CD14-positive monocyte (primary cell): ENCODE results near the gene GPR4. TPM values are rescaled to one million over a fixed set of nuclear protein-coding genes. Genes with fewer than 3 reads are reported as not detected.

Source experiments
- DNase-seq, 3 donors: peaks; one replicate each; pipeline ENCODE4 v3.0.0-alpha.2; 2011 to 2022
- H2AFZ ChIP-seq: 2 replicates; pipeline ENCODE4 v1.6.0; 2012; ENCODE audit warnings: mild to moderate bottlenecking, low read depth, low read length, inconsistent platforms; ENCODE audit not compliant: insufficient read depth, poor library complexity, severe bottlenecking
- H3K27ac ChIP-seq, 2 donors: 1 replicate in 1 of 2; 2 replicates in 1 of 2; pipeline ENCODE4 v1.5.1; 2012 to 2013; ENCODE audit warnings: low read length in 2 of 2, control low read depth in 1 of 2, inconsistent platforms in 1 of 2, low read depth in 1 of 2, mild to moderate bottlenecking in 1 of 2
- H3K27me3 ChIP-seq, 2 donors: one replicate each; pipeline versions ENCODE4 v1.6.0 to v1.6.1; 2011 to 2013; ENCODE audit warnings: low read length in 2 of 2; ENCODE audit not compliant: control insufficient read depth in 2 of 2, insufficient read depth in 2 of 2
- H3K36me3 ChIP-seq, 2 donors: replicated peaks in 1 of 2; 1 replicate in 1 of 2; 2 replicates in 1 of 2; pipeline versions ENCODE4 v1.5.1 to v1.6.1; 2012 to 2013; ENCODE audit warnings: low read length in 2 of 2, control low read depth in 1 of 2, inconsistent platforms in 1 of 2, mild to moderate bottlenecking in 1 of 2; ENCODE audit not compliant: insufficient read depth in 2 of 2, control insufficient read depth in 1 of 2
- H3K4me1 ChIP-seq, 2 donors: 1 replicate in 1 of 2; 2 replicates in 1 of 2; pipeline versions ENCODE4 v1.5.1 to v1.6.1; 2012 to 2013; ENCODE audit warnings: low read length in 2 of 2, control low read depth in 1 of 2, inconsistent platforms in 1 of 2, mild to moderate bottlenecking in 1 of 2, moderate library complexity in 1 of 2; ENCODE audit not compliant: insufficient read depth in 2 of 2, control insufficient read depth in 1 of 2
- H3K4me2 ChIP-seq: replicated peaks from 2 replicates; pipeline ENCODE3; 2012; ENCODE audit warnings: low read length, moderate library complexity, mild to moderate bottlenecking; ENCODE audit not compliant: poor library complexity, severe bottlenecking; ENCODE audit errors: extremely low read depth
- H3K4me3 ChIP-seq, 3 experiments: fragments of 200-600 bp in 1 of 3; sonication (generic) in 1 of 3; replicated peaks in 1 of 3; 1 replicate in 2 of 3; 2 replicates in 1 of 3; pipeline ENCODE4 v1.5.1; 2011 to 2013; ENCODE audit warnings: low read length in 3 of 3, mild to moderate bottlenecking in 3 of 3, control low read depth in 2 of 3, low read depth in 2 of 3, inconsistent platforms in 1 of 3, moderate library complexity in 1 of 3
- H3K79me2 ChIP-seq: 2 replicates; pipeline ENCODE4 v1.6.0; 2012; ENCODE audit warnings: mild to moderate bottlenecking, control low read depth, inconsistent platforms, low read length, moderate library complexity; ENCODE audit not compliant: insufficient read depth
- H3K9ac ChIP-seq: 2 replicates; pipeline ENCODE4 v1.6.0; 2017; ENCODE audit warnings: low read length, mild to moderate bottlenecking; ENCODE audit not compliant: insufficient read depth, poor library complexity, severe bottlenecking
- H3K9me3 ChIP-seq, 2 donors: replicated peaks in 1 of 2; 1 replicate in 1 of 2; 2 replicates in 1 of 2; pipeline versions ENCODE4 v1.5.1 to v1.6.1; 2012 to 2013; ENCODE audit warnings: low read length in 2 of 2, control low read depth in 1 of 2; ENCODE audit not compliant: control insufficient read depth in 1 of 2, insufficient read depth in 1 of 2
- H4K20me1 ChIP-seq: 2 replicates; pipeline ENCODE4 v1.6.0; 2012; ENCODE audit warnings: mild to moderate bottlenecking, low read length, control low read depth, moderate library complexity; ENCODE audit not compliant: insufficient read depth
- H3K27ac Mint-ChIP-seq, 7 donors: one replicate each; pipeline ENCODE4 v1.8.0; 2020; ENCODE audit warnings: mild to moderate bottlenecking in 7 of 7, mixed read lengths in 7 of 7, moderate library complexity in 6 of 7, inconsistent platforms in 2 of 7
- H3K27me3 Mint-ChIP-seq, 3 donors: one replicate each; pipeline ENCODE4 v1.8.0; 2021 to 2022; ENCODE audit warnings: low read depth in 3 of 3, mild to moderate bottlenecking in 3 of 3, mixed read lengths in 3 of 3, moderate library complexity in 3 of 3, inconsistent platforms in 1 of 3
- H3K36me3 Mint-ChIP-seq, 2 donors: one replicate each; pipeline ENCODE4 v1.8.0; 2020; ENCODE audit warnings: mixed read lengths in 2 of 2, inconsistent platforms in 1 of 2, mild to moderate bottlenecking in 1 of 2
- H3K4me1 Mint-ChIP-seq: one replicate; pipeline ENCODE4 v1.8.0; 2020; ENCODE audit warnings: mild to moderate bottlenecking, mixed read lengths
- H3K4me3 Mint-ChIP-seq, 2 donors: one replicate each; pipeline ENCODE4 v1.8.0; 2020; ENCODE audit warnings: mild to moderate bottlenecking in 2 of 2, mixed read lengths in 2 of 2, moderate library complexity in 1 of 2
- H3K9me3 Mint-ChIP-seq, 7 donors: one replicate each; pipeline ENCODE4 v1.8.0; 2020 to 2022; ENCODE audit warnings: mixed read lengths in 7 of 7, mild to moderate bottlenecking in 6 of 7, moderate library complexity in 6 of 7, inconsistent platforms in 2 of 7
- WGBS: methylation state at CpG from one replicate; pipeline ENCODE4 v1.1.5; 2013; ENCODE audit warnings: missing lambda C conversion rate; ENCODE audit not compliant: insufficient coverage; 5-methylcytosine and 5-hydroxymethylcytosine counted together
- intact Hi-C, 2 donors: fragments of 100-400 bp; cut with micrococcal nuclease; formaldehyde crosslinking; loops; one replicate each; pipeline versions ENCODE4 v1.15.0 to v1.15.1; 2023
- polyA plus RNA-seq, 3 donors: library from polyadenylated mRNA; depleted of rRNA in 1 of 3; unstranded in 2 of 3; stranded (reverse) in 1 of 3; fragments of 300-500 nt in 2 of 3; fragments of >200 nt in 1 of 3; fragmentation: Illumina TruSeq in 2 of 3; gene quantifications; 1 replicate in 2 of 3; 2 replicates in 1 of 3; pipeline ENCODE4 v1.2.3, GENCODE V29; 2012 to 2021
- TF ChIP-seq, protein P1 (sequence below): fragments of 200-600 bp; IDR thresholded peaks from one replicate; pipeline ENCODE4 v1.8.0; 2022; ENCODE audit warnings: antibody characterized with exemption, mild to moderate bottlenecking

GPR4 gene
- polyA plus RNA-seq, 3 donors = not detected

DNA sequence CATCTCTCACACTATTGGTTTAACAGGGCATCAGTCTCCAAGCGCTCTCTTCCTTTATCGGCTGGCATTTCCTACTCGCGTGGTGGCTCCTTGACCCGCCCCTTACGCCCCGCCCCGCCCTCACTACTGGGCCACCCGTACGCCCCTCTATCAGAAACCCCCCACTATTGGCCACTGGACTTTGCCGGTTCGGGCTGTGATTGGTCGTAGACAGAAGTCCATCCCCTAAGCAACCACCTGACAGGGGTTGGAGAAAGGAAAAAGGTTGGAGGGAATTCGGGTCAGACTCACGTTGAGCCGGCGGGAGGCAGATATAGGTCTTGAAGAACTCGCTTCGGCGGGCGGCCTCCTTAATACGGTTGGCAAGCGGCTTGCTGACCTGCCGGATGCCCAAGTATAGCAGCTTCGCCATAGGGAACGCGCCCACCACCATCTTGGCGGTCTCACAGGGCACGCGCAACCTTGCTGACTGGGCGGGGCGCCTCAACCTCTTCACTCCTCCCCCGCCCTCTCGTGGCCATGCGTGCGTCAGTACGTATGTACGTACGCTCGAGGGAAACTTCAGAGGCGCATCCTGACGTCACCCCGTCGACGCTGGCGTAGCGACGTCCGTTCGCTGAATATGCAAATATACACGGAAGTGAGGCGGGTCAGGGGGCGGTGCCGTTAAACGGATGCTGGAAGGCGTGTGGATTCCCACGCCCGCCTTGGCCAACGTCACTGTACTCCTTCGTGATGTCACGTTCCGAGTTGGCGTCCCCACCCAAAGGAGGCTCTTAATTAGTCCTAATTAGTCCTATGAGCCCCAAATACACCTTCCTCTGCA lies 17.5 kb downstream of the GPR4 start, which contains the start of gene OPA3:
OPA3 (minus strand) TSS at position 471 of the 826 bp plus-strand sequence; CDS start at position 433, 38 bp downstream.
- Histone ChIP-seq H3K79me2 (peaks cover 19% of the 10 kb centered on the region), H4K20me1 (no peaks in the 10 kb centered on the region), H3K27me3 (no peaks in the 10 kb centered on the region), H3K4me2 (peak within 1 kb of the TSS; percentile 71), H3K9me3 (no peaks in the 10 kb centered on the region), H2AFZ (peak within 1 kb of the TSS; percentile 72), H3K4me3 (peak within 1 kb of the TSS; percentile 87 to 92 (median 89)), H3K36me3 (no peaks in the 10 kb centered on the region), H3K27ac (peak within 1 kb of the TSS; percentile 95 to 98), H3K9ac (peak within 1 kb of the TSS; percentile 83), H3K4me1 (peaks cover 12 to 16% of the 10 kb centered on the region in 2 donors)
- H3K27me3 Mint-ChIP-seq = peaks cover 2 to 12% (median 10%) of the 10 kb centered on the region in 3 donors
- DNase-seq = peak; percentile 99 to 100 (median 100)
- intact Hi-C loops = loop anchor here (5.0 to 10.0 kb wide), 3 partner anchors 60 to 77 kb away; partner anchors contain the start of gene VASP (in 1 of the 2)
- H3K36me3 Mint-ChIP-seq = peaks cover 5 to 12% of the 10 kb centered on the region in 2 donors
- under 1% methylated on average over 55 of the region's 63 CpGs for WGBS
- peaks cover 0 to 1% (median 0%) of the 10 kb centered on the region in 7 donors for H3K9me3 Mint-ChIP-seq
- TF ChIP-seq, protein P1, sequence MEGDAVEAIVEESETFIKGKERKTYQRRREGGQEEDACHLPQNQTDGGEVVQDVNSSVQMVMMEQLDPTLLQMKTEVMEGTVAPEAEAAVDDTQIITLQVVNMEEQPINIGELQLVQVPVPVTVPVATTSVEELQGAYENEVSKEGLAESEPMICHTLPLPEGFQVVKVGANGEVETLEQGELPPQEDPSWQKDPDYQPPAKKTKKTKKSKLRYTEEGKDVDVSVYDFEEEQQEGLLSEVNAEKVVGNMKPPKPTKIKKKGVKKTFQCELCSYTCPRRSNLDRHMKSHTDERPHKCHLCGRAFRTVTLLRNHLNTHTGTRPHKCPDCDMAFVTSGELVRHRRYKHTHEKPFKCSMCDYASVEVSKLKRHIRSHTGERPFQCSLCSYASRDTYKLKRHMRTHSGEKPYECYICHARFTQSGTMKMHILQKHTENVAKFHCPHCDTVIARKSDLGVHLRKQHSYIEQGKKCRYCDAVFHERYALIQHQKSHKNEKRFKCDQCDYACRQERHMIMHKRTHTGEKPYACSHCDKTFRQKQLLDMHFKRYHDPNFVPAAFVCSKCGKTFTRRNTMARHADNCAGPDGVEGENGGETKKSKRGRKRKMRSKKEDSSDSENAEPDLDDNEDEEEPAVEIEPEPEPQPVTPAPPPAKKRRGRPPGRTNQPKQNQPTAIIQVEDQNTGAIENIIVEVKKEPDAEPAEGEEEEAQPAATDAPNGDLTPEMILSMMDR = no peak
- peak within 1 kb of the TSS; percentile 97 to 99 (median 98) for H3K27ac Mint-ChIP-seq
- H3K4me3 Mint-ChIP-seq = peak within 1 kb of the TSS; percentile 93 to 94
- peaks cover 8% of the 10 kb centered on the region for H3K4me1 Mint-ChIP-seq

- no peaks in the 10 kb centered on the region for H3K9me3 ChIP-seq
- peaks cover 8% of the 10 kb centered on the region for H3K4me1 Mint-ChIP-seq
- no peak overlapping the region for H3K4me2 ChIP-seq
- no peak for DNase-seq
- no peaks in the 10 kb centered on the region for H3K36me3 ChIP-seq
- peaks cover 0 to 1% (median 0%) of the 10 kb centered on the region in 3 donors for H3K27me3 Mint-ChIP-seq
- no peak overlapping the region for H2AFZ ChIP-seq
- H3K79me2 ChIP-seq = peaks cover 21% of the 10 kb centered on the region
- TF ChIP-seq, protein P1 = no peak
- no peak overlapping the region for H3K4me3 Mint-ChIP-seq
- H3K4me1 ChIP-seq = peaks cover 12 to 16% of the 10 kb centered on the region in 2 donors
- H3K27ac Mint-ChIP-seq = peak overlapping the region in 3 of 7 donors; percentile 8 to 79 (median 15)
- no peak overlapping the region for H3K4me3 ChIP-seq
- H3K36me3 Mint-ChIP-seq = peaks cover 12 to 14% of the 10 kb centered on the region in 2 donors
- H4K20me1 ChIP-seq = no peaks in the 10 kb centered on the region
- H3K9ac ChIP-seq = no peak overlapping the region
- intact Hi-C loops = loop anchor here (5.0 to 10.0 kb wide), 3 partner anchors 57 to 74 kb away; partner anchors contain the start of gene VASP (in 1 of the 2)
- no peak overlapping the region for H3K27ac ChIP-seq
- H3K27me3 ChIP-seq = no peaks in the 10 kb centered on the region
- peaks cover 0 to 1% (median 0%) of the 10 kb centered on the region in 7 donors for H3K9me3 Mint-ChIP-seq
- WGBS = 90% methylated on average over 5 of the region's 7 CpGs
Observed at GRCh38 chr19:45581576-45581975, 20.4 kb downstream of the GPR4 start.
